CD14-positive monocyte (primary cell): ENCODE results near the gene MSRB1. TPM values are rescaled to one million over a fixed set of nuclear protein-coding genes. Genes with fewer than 3 reads are reported as not detected.

Experiments
- DNase-seq, 3 donors: peaks; one replicate each; pipeline ENCODE4 v3.0.0-alpha.2; 2011 to 2022
- H2AFZ ChIP-seq: 2 replicates; pipeline ENCODE4 v1.6.0; 2012; ENCODE audit warnings: mild to moderate bottlenecking, low read depth, low read length, inconsistent platforms; ENCODE audit not compliant: insufficient read depth, poor library complexity, severe bottlenecking
- H3K27ac ChIP-seq, 2 donors: 1 replicate in 1 of 2; 2 replicates in 1 of 2; pipeline ENCODE4 v1.5.1; 2012 to 2013; ENCODE audit warnings: low read length in 2 of 2, control low read depth in 1 of 2, inconsistent platforms in 1 of 2, low read depth in 1 of 2, mild to moderate bottlenecking in 1 of 2
- H3K27me3 ChIP-seq, 2 donors: one replicate each; pipeline versions ENCODE4 v1.6.0 to v1.6.1; 2011 to 2013; ENCODE audit warnings: low read length in 2 of 2; ENCODE audit not compliant: control insufficient read depth in 2 of 2, insufficient read depth in 2 of 2
- H3K36me3 ChIP-seq, 2 donors: replicated peaks in 1 of 2; 1 replicate in 1 of 2; 2 replicates in 1 of 2; pipeline versions ENCODE4 v1.5.1 to v1.6.1; 2012 to 2013; ENCODE audit warnings: low read length in 2 of 2, control low read depth in 1 of 2, inconsistent platforms in 1 of 2, mild to moderate bottlenecking in 1 of 2; ENCODE audit not compliant: insufficient read depth in 2 of 2, control insufficient read depth in 1 of 2
- H3K4me1 ChIP-seq, 2 donors: 1 replicate in 1 of 2; 2 replicates in 1 of 2; pipeline versions ENCODE4 v1.5.1 to v1.6.1; 2012 to 2013; ENCODE audit warnings: low read length in 2 of 2, control low read depth in 1 of 2, inconsistent platforms in 1 of 2, mild to moderate bottlenecking in 1 of 2, moderate library complexity in 1 of 2; ENCODE audit not compliant: insufficient read depth in 2 of 2, control insufficient read depth in 1 of 2
- H3K4me2 ChIP-seq: replicated peaks from 2 replicates; pipeline ENCODE3; 2012; ENCODE audit warnings: low read length, moderate library complexity, mild to moderate bottlenecking; ENCODE audit not compliant: poor library complexity, severe bottlenecking; ENCODE audit errors: extremely low read depth
- H3K4me3 ChIP-seq, 3 experiments: fragments of 200-600 bp in 1 of 3; sonication (generic) in 1 of 3; replicated peaks in 1 of 3; 1 replicate in 2 of 3; 2 replicates in 1 of 3; pipeline ENCODE4 v1.5.1; 2011 to 2013; ENCODE audit warnings: low read length in 3 of 3, mild to moderate bottlenecking in 3 of 3, control low read depth in 2 of 3, low read depth in 2 of 3, inconsistent platforms in 1 of 3, moderate library complexity in 1 of 3
- H3K79me2 ChIP-seq: 2 replicates; pipeline ENCODE4 v1.6.0; 2012; ENCODE audit warnings: mild to moderate bottlenecking, control low read depth, inconsistent platforms, low read length, moderate library complexity; ENCODE audit not compliant: insufficient read depth
- H3K9ac ChIP-seq: 2 replicates; pipeline ENCODE4 v1.6.0; 2017; ENCODE audit warnings: low read length, mild to moderate bottlenecking; ENCODE audit not compliant: insufficient read depth, poor library complexity, severe bottlenecking
- H3K9me3 ChIP-seq, 2 donors: replicated peaks in 1 of 2; 1 replicate in 1 of 2; 2 replicates in 1 of 2; pipeline versions ENCODE4 v1.5.1 to v1.6.1; 2012 to 2013; ENCODE audit warnings: low read length in 2 of 2, control low read depth in 1 of 2; ENCODE audit not compliant: control insufficient read depth in 1 of 2, insufficient read depth in 1 of 2
- H4K20me1 ChIP-seq: 2 replicates; pipeline ENCODE4 v1.6.0; 2012; ENCODE audit warnings: mild to moderate bottlenecking, low read length, control low read depth, moderate library complexity; ENCODE audit not compliant: insufficient read depth
- H3K27ac Mint-ChIP-seq, 7 donors: one replicate each; pipeline ENCODE4 v1.8.0; 2020; ENCODE audit warnings: mild to moderate bottlenecking in 7 of 7, mixed read lengths in 7 of 7, moderate library complexity in 6 of 7, inconsistent platforms in 2 of 7
- H3K27me3 Mint-ChIP-seq, 3 donors: one replicate each; pipeline ENCODE4 v1.8.0; 2021 to 2022; ENCODE audit warnings: low read depth in 3 of 3, mild to moderate bottlenecking in 3 of 3, mixed read lengths in 3 of 3, moderate library complexity in 3 of 3, inconsistent platforms in 1 of 3
- H3K36me3 Mint-ChIP-seq, 2 donors: one replicate each; pipeline ENCODE4 v1.8.0; 2020; ENCODE audit warnings: mixed read lengths in 2 of 2, inconsistent platforms in 1 of 2, mild to moderate bottlenecking in 1 of 2
- H3K4me1 Mint-ChIP-seq: one replicate; pipeline ENCODE4 v1.8.0; 2020; ENCODE audit warnings: mild to moderate bottlenecking, mixed read lengths
- H3K4me3 Mint-ChIP-seq, 2 donors: one replicate each; pipeline ENCODE4 v1.8.0; 2020; ENCODE audit warnings: mild to moderate bottlenecking in 2 of 2, mixed read lengths in 2 of 2, moderate library complexity in 1 of 2
- H3K9me3 Mint-ChIP-seq, 7 donors: one replicate each; pipeline ENCODE4 v1.8.0; 2020 to 2022; ENCODE audit warnings: mixed read lengths in 7 of 7, mild to moderate bottlenecking in 6 of 7, moderate library complexity in 6 of 7, inconsistent platforms in 2 of 7
- WGBS: methylation state at CpG from one replicate; pipeline ENCODE4 v1.1.5; 2013; ENCODE audit warnings: missing lambda C conversion rate; ENCODE audit not compliant: insufficient coverage; 5-methylcytosine and 5-hydroxymethylcytosine counted together
- intact Hi-C, 2 donors: fragments of 100-400 bp; cut with micrococcal nuclease; formaldehyde crosslinking; loops; one replicate each; pipeline versions ENCODE4 v1.15.0 to v1.15.1; 2023
- polyA plus RNA-seq, 3 donors: library from polyadenylated mRNA; depleted of rRNA in 1 of 3; unstranded in 2 of 3; stranded (reverse) in 1 of 3; fragments of 300-500 nt in 2 of 3; fragments of >200 nt in 1 of 3; fragmentation: Illumina TruSeq in 2 of 3; gene quantifications; 1 replicate in 2 of 3; 2 replicates in 1 of 3; pipeline ENCODE4 v1.2.3, GENCODE V29; 2012 to 2021
- TF ChIP-seq, protein P1 (sequence below): fragments of 200-600 bp; IDR thresholded peaks from one replicate; pipeline ENCODE4 v1.8.0; 2022; ENCODE audit warnings: antibody characterized with exemption, mild to moderate bottlenecking

The MSRB1 gene
- polyA plus RNA-seq, 3 donors: 116 to 427 (median 416) TPM

DNA sequence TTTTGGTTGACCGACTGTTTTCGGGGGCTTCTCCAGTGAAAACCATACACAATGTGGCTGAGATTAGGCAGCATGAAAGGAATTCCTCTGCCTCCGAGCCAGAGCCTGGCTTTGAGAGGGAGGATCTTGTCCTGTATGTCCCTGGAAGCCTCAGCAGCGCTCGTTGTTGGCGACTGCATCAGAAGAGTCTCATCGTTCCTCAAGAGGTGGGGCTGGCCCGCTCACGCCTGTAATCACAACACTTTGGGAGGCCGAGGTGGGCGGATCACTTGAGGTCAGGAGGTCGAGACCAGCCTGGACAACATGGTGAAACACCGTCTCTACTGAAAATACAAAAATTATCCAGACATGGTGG lies 39.8 kb downstream of the MSRB1 start:
- Mint-ChIP-seq H3K4me1 (no peaks in the 10 kb centered on the region), H3K27ac (no peak overlapping the region), H3K9me3 (peaks cover 0 to 2% (median 0%) of the 10 kb centered on the region in 7 donors), H3K27me3 (peaks cover 20 to 54% (median 33%) of the 10 kb centered on the region in 3 donors), H3K36me3 (no peaks in the 10 kb centered on the region), H3K4me3 (no peak overlapping the region)
- no peaks in the 10 kb centered on the region for H3K9me3 ChIP-seq
- no peak overlapping the region for H3K4me2 ChIP-seq
- intact Hi-C loops: no loop called here
- H4K20me1 ChIP-seq: no peaks in the 10 kb centered on the region
- no peaks in the 10 kb centered on the region for H3K36me3 ChIP-seq
- WGBS: 81% methylated on average over 13 of the region's 13 CpGs
- DNase-seq: no peak
- TF ChIP-seq, protein P1, sequence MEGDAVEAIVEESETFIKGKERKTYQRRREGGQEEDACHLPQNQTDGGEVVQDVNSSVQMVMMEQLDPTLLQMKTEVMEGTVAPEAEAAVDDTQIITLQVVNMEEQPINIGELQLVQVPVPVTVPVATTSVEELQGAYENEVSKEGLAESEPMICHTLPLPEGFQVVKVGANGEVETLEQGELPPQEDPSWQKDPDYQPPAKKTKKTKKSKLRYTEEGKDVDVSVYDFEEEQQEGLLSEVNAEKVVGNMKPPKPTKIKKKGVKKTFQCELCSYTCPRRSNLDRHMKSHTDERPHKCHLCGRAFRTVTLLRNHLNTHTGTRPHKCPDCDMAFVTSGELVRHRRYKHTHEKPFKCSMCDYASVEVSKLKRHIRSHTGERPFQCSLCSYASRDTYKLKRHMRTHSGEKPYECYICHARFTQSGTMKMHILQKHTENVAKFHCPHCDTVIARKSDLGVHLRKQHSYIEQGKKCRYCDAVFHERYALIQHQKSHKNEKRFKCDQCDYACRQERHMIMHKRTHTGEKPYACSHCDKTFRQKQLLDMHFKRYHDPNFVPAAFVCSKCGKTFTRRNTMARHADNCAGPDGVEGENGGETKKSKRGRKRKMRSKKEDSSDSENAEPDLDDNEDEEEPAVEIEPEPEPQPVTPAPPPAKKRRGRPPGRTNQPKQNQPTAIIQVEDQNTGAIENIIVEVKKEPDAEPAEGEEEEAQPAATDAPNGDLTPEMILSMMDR: no peak
- H3K79me2 ChIP-seq: no peaks in the 10 kb centered on the region
- H3K27me3 ChIP-seq: peaks cover 0 to 4% of the 10 kb centered on the region in 2 donors
- no peaks in the 10 kb centered on the region for H3K4me1 ChIP-seq
- no peak overlapping the region for H3K9ac ChIP-seq
- no peak overlapping the region for H3K4me3 ChIP-seq
- no peak overlapping the region for H2AFZ ChIP-seq
- H3K27ac ChIP-seq: no peak overlapping the region

GRCh38 chr16:1902547-1903219 lies 40.3 kb downstream of the MSRB1 start:
- H4K20me1 ChIP-seq: no peaks in the 10 kb centered on the region
- WGBS: 94% methylated on average over 18 of the region's 20 CpGs
- intact Hi-C loops: no loop called here
- no peak overlapping the region for H3K4me2 ChIP-seq
- H3K36me3 ChIP-seq: no peaks in the 10 kb centered on the region
- peaks cover 0 to 2% (median 0%) of the 10 kb centered on the region in 7 donors for H3K9me3 Mint-ChIP-seq
- no peak for DNase-seq
- no peak overlapping the region for H3K4me3 ChIP-seq
- H3K9me3 ChIP-seq: no peaks in the 10 kb centered on the region
- no peaks in the 10 kb centered on the region for H3K79me2 ChIP-seq
- TF ChIP-seq, protein P1: no peak
- H3K27me3 ChIP-seq: peaks cover 0 to 4% of the 10 kb centered on the region in 2 donors
- no peaks in the 10 kb centered on the region for H3K4me1 ChIP-seq
- H3K27ac Mint-ChIP-seq: no peak overlapping the region
- H3K4me1 Mint-ChIP-seq: no peaks in the 10 kb centered on the region
- no peaks in the 10 kb centered on the region for H3K36me3 Mint-ChIP-seq
- no peak overlapping the region for H3K4me3 Mint-ChIP-seq
- peaks cover 20 to 52% (median 35%) of the 10 kb centered on the region in 3 donors for H3K27me3 Mint-ChIP-seq
- H3K27ac ChIP-seq: no peak overlapping the region
- no peak overlapping the region for H3K9ac ChIP-seq
- no peak overlapping the region for H2AFZ ChIP-seq
